Loucy (cell line): ENCODE measurements around the gene KCNV2.

Experiments used
- EZH2phosphoT487 ChIP-seq: fragments of 200-600 bp; IDR thresholded peaks from 2 replicates; pipeline ENCODE4 v1.6.1; 2018; ENCODE audit warnings: antibody characterized with exemption, mild to moderate bottlenecking, moderate library complexity, borderline replicate concordance
- TF ChIP-seq, protein P1 (sequence below): fragments of 200-600 bp; sonication (generic); conservative IDR thresholded peaks from 2 replicates; pipeline ENCODE4 v1.5.1; 2014; ENCODE audit warnings: mild to moderate bottlenecking, antibody characterized with exemption, low read length

DNA sequence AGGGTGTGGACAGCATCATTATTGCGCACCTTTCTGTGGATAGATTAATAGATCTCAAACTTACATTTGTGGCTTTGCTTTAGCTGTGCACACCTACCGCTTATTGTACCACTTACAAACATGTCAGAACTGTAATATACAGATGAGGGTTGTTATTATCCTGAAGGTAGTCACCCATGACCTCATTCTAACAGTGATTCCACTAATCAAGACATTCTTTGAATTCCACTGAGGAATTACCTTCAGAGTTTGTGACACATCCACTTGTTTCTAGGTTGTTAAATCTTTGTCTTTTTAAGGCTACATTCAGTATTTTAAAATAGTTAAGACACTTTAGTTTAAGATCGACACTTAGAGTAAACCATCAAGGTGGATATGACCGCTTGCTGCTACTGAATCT is 7.8 kb downstream of the KCNV2 start:
- TF ChIP-seq, protein P1, sequence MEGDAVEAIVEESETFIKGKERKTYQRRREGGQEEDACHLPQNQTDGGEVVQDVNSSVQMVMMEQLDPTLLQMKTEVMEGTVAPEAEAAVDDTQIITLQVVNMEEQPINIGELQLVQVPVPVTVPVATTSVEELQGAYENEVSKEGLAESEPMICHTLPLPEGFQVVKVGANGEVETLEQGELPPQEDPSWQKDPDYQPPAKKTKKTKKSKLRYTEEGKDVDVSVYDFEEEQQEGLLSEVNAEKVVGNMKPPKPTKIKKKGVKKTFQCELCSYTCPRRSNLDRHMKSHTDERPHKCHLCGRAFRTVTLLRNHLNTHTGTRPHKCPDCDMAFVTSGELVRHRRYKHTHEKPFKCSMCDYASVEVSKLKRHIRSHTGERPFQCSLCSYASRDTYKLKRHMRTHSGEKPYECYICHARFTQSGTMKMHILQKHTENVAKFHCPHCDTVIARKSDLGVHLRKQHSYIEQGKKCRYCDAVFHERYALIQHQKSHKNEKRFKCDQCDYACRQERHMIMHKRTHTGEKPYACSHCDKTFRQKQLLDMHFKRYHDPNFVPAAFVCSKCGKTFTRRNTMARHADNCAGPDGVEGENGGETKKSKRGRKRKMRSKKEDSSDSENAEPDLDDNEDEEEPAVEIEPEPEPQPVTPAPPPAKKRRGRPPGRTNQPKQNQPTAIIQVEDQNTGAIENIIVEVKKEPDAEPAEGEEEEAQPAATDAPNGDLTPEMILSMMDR, result no peak
- TF ChIP-seq EZH2phosphoT487, result no peak
